Choroid plexus epithelial cell (primary cell): Measurements from ENCODE around the gene NFX1.

Source experiments
- DNase-seq: peaks from one replicate; pipeline ENCODE4 v3.0.0-alpha.2; 2010; ENCODE audit warnings: low read depth
- H3K4me3 ChIP-seq: 2 replicates; pipeline ENCODE4 v1.5.1; 2011; ENCODE audit warnings: low read depth, mild to moderate bottlenecking, control low read depth, low read length, moderate library complexity
- CTCF ChIP-seq: conservative IDR thresholded peaks from 2 replicates; pipeline ENCODE4 v1.5.1; 2011; ENCODE audit warnings: low read depth, mild to moderate bottlenecking, control low read depth, inconsistent platforms, low read length, moderate library complexity

NFX1 gene

GRCh38 chr9:33277484-33277883 lies 12.8 kb upstream of the NFX1 start:
- no peak overlapping the region for H3K4me3 ChIP-seq
- DNase-seq: no peak
- no peak for TF ChIP-seq CTCF

GRCh38 chr9:33285502-33285901 lies 4.8 kb upstream of the NFX1 start:
- H3K4me3 ChIP-seq: no peak overlapping the region
- TF ChIP-seq CTCF: no peak
- DNase-seq: no peak

- DNase-seq: peak; percentile 85
- H3K4me3 ChIP-seq: no peak overlapping the region
- peak; percentile 84 for TF ChIP-seq CTCF
Observed at GRCh38 chr9:33287087-33287490, 3.2 kb upstream of the NFX1 start.

GRCh38 chr9:33288235-33288634 lies 2.1 kb upstream of the NFX1 start:
- TF ChIP-seq CTCF: no peak
- no peak for DNase-seq
- H3K4me3 ChIP-seq: no peak overlapping the region

GRCh38 chr9:33288828-33289483 lies 1.4 kb upstream of the NFX1 start:
- TF ChIP-seq CTCF: no peak
- DNase-seq: no peak
- H3K4me3 ChIP-seq: no peak overlapping the region

- peak; percentile 19 for DNase-seq
- no peak for TF ChIP-seq CTCF
- peak overlapping the region; percentile 17 for H3K4me3 ChIP-seq
Observed at GRCh38 chr9:33289496-33289895, 820 bp upstream of the NFX1 start.

- no peak for DNase-seq
- no peak for TF ChIP-seq CTCF
- peak overlapping the region; percentile 94 for H3K4me3 ChIP-seq
Observed at GRCh38 chr9:33289936-33290246, 425 bp upstream of the NFX1 start.
